Keratinocyte (primary cell): ENCODE data around the gene SARS2. TPM values are rescaled to one million over a fixed set of nuclear protein-coding genes. Genes with fewer than 3 reads are reported as not detected.

ENCODE experiments used
- DNase-seq: peaks from one replicate; pipeline ENCODE4 v3.0.0-alpha.2; 2011; ENCODE audit warnings: low read depth, missing footprints, low spot score
- FAIRE-seq: peaks from 2 replicates; lab custom pipeline; 2011; peaks lifted over from hg19 to GRCh38; lab: Jason Lieb, UNC
- H2AFZ ChIP-seq: 2 replicates; pipeline ENCODE4 v1.6.0; 2012; ENCODE audit warnings: low read length, control low read depth, inconsistent platforms; ENCODE audit not compliant: control insufficient read depth
- H3K27ac ChIP-seq: 2 replicates; pipeline ENCODE4 v1.5.1; 2011; ENCODE audit warnings: low read length; ENCODE audit not compliant: control insufficient read depth, insufficient read depth
- H3K27me3 ChIP-seq: 3 replicates; pipeline ENCODE4 v1.6.0; 2011; ENCODE audit warnings: low read length; ENCODE audit not compliant: control insufficient read depth, insufficient read depth; ENCODE audit errors: extremely low read depth
- H3K36me3 ChIP-seq, 2 experiments: 2 replicates in 1 of 2; 3 replicates in 1 of 2; pipeline ENCODE4 v1.5.1; 2011; ENCODE audit warnings: low read length in 2 of 2, mild to moderate bottlenecking in 1 of 2; ENCODE audit not compliant: control insufficient read depth in 2 of 2, insufficient read depth in 2 of 2; ENCODE audit errors: extremely low read depth in 1 of 2
- H3K4me1 ChIP-seq: 3 replicates; pipeline ENCODE4 v1.5.1; 2011; ENCODE audit warnings: low read length; ENCODE audit not compliant: control insufficient read depth, insufficient read depth; ENCODE audit errors: extremely low read depth
- H3K4me2 ChIP-seq: 3 replicates; pipeline ENCODE4 v1.6.0; 2011; ENCODE audit warnings: low read depth, low read length; ENCODE audit not compliant: control insufficient read depth, insufficient read depth; ENCODE audit errors: extremely low read depth
- H3K4me3 ChIP-seq, 3 experiments: fragments of 200-600 bp in 1 of 3; sonication (generic) in 1 of 3; 2 replicates in 2 of 3; 3 replicates in 1 of 3; pipeline ENCODE4 v1.5.1; 2011 to 2016; ENCODE audit warnings: low read length in 3 of 3, mild to moderate bottlenecking in 3 of 3, control low read depth in 2 of 3, inconsistent platforms in 1 of 3, low read depth in 1 of 3, mixed read lengths in 1 of 3, mixed run types in 1 of 3, moderate library complexity in 1 of 3; ENCODE audit not compliant: control insufficient read depth in 2 of 3, insufficient read depth in 2 of 3; ENCODE audit errors: extremely low read depth in 1 of 3
- H3K79me2 ChIP-seq: 2 replicates; pipeline ENCODE4 v1.6.0; 2012; ENCODE audit warnings: low read length; ENCODE audit not compliant: control insufficient read depth, insufficient read depth
- H3K9ac ChIP-seq: 3 replicates; pipeline ENCODE4 v1.6.0; 2011; ENCODE audit warnings: low read length; ENCODE audit not compliant: control insufficient read depth, insufficient read depth; ENCODE audit errors: extremely low read depth
- H3K9me1 ChIP-seq: 3 replicates; pipeline ENCODE4 v1.6.0; 2011; ENCODE audit warnings: low read length; ENCODE audit not compliant: control insufficient read depth, insufficient read depth; ENCODE audit errors: extremely low read depth
- H3K9me3 ChIP-seq: 2 replicates; pipeline ENCODE4 v1.5.1; 2012; ENCODE audit warnings: low read depth, low read length; ENCODE audit not compliant: control insufficient read depth
- H4K20me1 ChIP-seq: 3 replicates; pipeline ENCODE4 v1.6.0; 2011; ENCODE audit warnings: low read length; ENCODE audit not compliant: control insufficient read depth, insufficient read depth; ENCODE audit errors: extremely low read depth
- EZH2 ChIP-seq: IDR thresholded peaks from one replicate; pipeline ENCODE4 v1.6.1; 2012; ENCODE audit warnings: inconsistent platforms, mild to moderate bottlenecking, low read length, moderate library complexity
- dilution Hi-C: fragments of 300-500 bp; cut with MboI; formaldehyde crosslinking; loops from one replicate; pipeline ENCODE4 v1.7.0; 2020; ENCODE audit warnings: low sequenced_read_pairs; ENCODE audit not compliant: extremely low pct_ligation_motif_present
- polyA plus RNA-seq, 5 experiments: library from polyadenylated mRNA; depleted of rRNA in 3 of 5; stranded (reverse) in 3 of 5; stranded (forward) in 1 of 5; unstranded in 1 of 5; fragments of >200 nt; gene quantifications; 1 replicate in 1 of 5; 2 replicates in 3 of 5; 3 replicates in 1 of 5; pipeline versions ENCODE4 v1.2.1 to v1.2.3, GENCODE V29; 2011 to 2012; ENCODE audit warnings: missing spikeins in 2 of 5, low read depth in 1 of 5, low replicate concordance in 1 of 5
- TF ChIP-seq, protein P1 (sequence below), 3 experiments: IDR thresholded peaks in 1 of 3; conservative IDR thresholded peaks in 1 of 3; optimal IDR thresholded peaks in 1 of 3; 2 replicates in 2 of 3; 3 replicates in 1 of 3; pipeline versions ENCODE3 to v1.5.1; 2011; ENCODE audit warnings: low read length in 3 of 3, mild to moderate bottlenecking in 3 of 3, moderate library complexity in 2 of 3, control low read depth in 1 of 3, inconsistent platforms in 1 of 3; ENCODE audit not compliant: insufficient read depth in 2 of 3; ENCODE audit errors: extremely low read depth in 1 of 3

SARS2 gene
- polyA plus RNA-seq, 1 donor (not counting 4 experiments of a cell fraction or from before 2014, with no cell fraction given) = 13.9 TPM

DNA sequence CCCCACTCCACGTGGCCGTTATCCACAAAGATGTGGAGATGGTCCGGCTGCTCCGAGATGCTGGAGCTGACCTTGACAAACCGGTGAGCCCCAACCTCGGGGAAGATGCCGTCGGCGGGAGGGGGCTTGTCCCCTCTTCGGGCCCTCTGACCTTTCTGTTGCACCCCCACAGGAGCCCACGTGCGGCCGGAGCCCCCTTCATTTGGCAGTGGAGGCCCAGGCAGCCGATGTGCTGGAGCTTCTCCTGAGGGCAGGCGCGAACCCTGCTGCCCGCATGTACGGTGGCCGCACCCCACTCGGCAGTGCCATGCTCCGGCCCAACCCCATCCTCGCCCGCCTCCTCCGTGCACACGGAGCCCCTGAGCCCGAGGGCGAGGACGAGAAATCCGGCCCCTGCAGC, 23.3 kb downstream of the SARS2 start:
- Histone ChIP-seq H3K4me1 (no peaks in the 10 kb centered on the region), H3K9ac (no peak overlapping the region), H3K9me3 (no peaks in the 10 kb centered on the region), H3K27ac (no peak overlapping the region), H3K4me2 (no peak overlapping the region), H3K36me3 (peaks cover 4 to 7% of the 10 kb centered on the region in 2 experiments), H2AFZ (no peak overlapping the region), H3K27me3 (no peaks in the 10 kb centered on the region), H4K20me1 (no peaks in the 10 kb centered on the region), H3K9me1 (no peaks in the 10 kb centered on the region), H3K4me3 (no peak overlapping the region), H3K79me2 (peaks cover 2% of the 10 kb centered on the region)
- DNase-seq (no peak), FAIRE-seq (no peak)
- no peak for TF ChIP-seq EZH2
- TF ChIP-seq, protein P1, sequence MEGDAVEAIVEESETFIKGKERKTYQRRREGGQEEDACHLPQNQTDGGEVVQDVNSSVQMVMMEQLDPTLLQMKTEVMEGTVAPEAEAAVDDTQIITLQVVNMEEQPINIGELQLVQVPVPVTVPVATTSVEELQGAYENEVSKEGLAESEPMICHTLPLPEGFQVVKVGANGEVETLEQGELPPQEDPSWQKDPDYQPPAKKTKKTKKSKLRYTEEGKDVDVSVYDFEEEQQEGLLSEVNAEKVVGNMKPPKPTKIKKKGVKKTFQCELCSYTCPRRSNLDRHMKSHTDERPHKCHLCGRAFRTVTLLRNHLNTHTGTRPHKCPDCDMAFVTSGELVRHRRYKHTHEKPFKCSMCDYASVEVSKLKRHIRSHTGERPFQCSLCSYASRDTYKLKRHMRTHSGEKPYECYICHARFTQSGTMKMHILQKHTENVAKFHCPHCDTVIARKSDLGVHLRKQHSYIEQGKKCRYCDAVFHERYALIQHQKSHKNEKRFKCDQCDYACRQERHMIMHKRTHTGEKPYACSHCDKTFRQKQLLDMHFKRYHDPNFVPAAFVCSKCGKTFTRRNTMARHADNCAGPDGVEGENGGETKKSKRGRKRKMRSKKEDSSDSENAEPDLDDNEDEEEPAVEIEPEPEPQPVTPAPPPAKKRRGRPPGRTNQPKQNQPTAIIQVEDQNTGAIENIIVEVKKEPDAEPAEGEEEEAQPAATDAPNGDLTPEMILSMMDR (optimal IDR thresholded peaks at IDR 0.05 in 1 of 3, IDR thresholded peaks at IDR 0.05 in 1 of 3, conservative IDR thresholded peaks at IDR 0.05 in 1 of 3; ENCODE audit: extremely low read depth in 1 of 3, insufficient read depth in 2 of 3, low read length in 3 of 3) = no peak
- dilution Hi-C loops = no loop called here

DNA sequence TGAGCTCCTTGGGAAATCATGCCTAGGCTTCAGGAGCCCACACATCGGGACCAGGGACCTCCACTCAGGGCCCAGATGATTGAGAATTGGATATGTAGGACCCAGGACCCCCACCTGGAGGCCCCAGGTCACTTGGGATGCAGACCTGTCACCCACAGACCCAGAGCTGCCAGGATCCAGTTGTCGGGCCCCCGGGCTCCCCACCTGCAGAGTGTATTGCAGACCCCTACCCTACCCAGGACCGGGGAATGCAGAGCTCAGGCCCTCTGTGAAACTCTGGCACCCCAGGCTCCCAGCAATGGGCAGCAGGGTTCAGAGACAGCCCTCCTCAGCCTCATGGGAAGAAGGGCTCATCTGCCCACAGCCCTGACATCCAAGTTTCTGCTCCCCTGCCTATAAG, 24.9 kb downstream of the SARS2 start:
- TF ChIP-seq, protein P1 (optimal IDR thresholded peaks at IDR 0.05 in 1 of 3, IDR thresholded peaks at IDR 0.05 in 1 of 3, conservative IDR thresholded peaks at IDR 0.05 in 1 of 3; ENCODE audit: extremely low read depth in 1 of 3, insufficient read depth in 2 of 3, low read length in 3 of 3) = no peak
- no peak for TF ChIP-seq EZH2
- Histone ChIP-seq H3K27ac (no peak overlapping the region), H3K4me2 (no peak overlapping the region), H2AFZ (no peak overlapping the region), H3K4me3 (no peak overlapping the region), H3K27me3 (no peaks in the 10 kb centered on the region), H3K9ac (no peak overlapping the region), H3K79me2 (peaks cover 14% of the 10 kb centered on the region), H3K36me3 (peaks cover 4 to 7% of the 10 kb centered on the region in 2 experiments), H3K9me1 (no peaks in the 10 kb centered on the region), H3K4me1 (no peaks in the 10 kb centered on the region), H3K9me3 (no peaks in the 10 kb centered on the region), H4K20me1 (no peaks in the 10 kb centered on the region)
- DNase-seq = no peak
- FAIRE-seq = no peak
- dilution Hi-C loops = no loop called here
